Endothelial cell of umbilical vein (primary cell): ENCODE measurements around the gene USB1. TPM values are rescaled to one million over a fixed set of nuclear protein-coding genes. Genes with fewer than 3 reads are reported as not detected.

Experiments used
- BruUV-seq: library from RNA; stranded (reverse); fragments of 400-500 nt; replicated peaks from 2 replicates; lab custom pipeline; 2021; lab: Mats Ljungman, UMichigan
- CTCF ChIA-PET: fragments of 300-600, 350-600 bp; sonication (Branson Sonifier 250); formaldehyde crosslinking; loops from one replicate; lab custom pipeline; 2021; ENCODE audit warnings: antibody characterized with exemption, inconsistent platforms; lab: Charles Lee
- POLR2A ChIA-PET: fragments of 300-600, 350-600 bp; sonication (Branson Sonifier 250); formaldehyde crosslinking; loops from one replicate; lab custom pipeline; 2021; ENCODE audit warnings: antibody characterized with exemption, inconsistent platforms; lab: Charles Lee
- DNase-seq: peaks from one replicate; pipeline ENCODE4 v3.0.0-alpha.2; 2011; ENCODE audit warnings: low read depth, low spot score
- FAIRE-seq: peaks from 2 replicates; lab custom pipeline; 2011; peaks lifted over from hg19 to GRCh38; lab: Jason Lieb, UNC
- H2AFZ ChIP-seq: 2 replicates; pipeline ENCODE4 v1.6.0; 2012; ENCODE audit warnings: low read depth, low read length, control low read depth, inconsistent platforms
- H3K27ac ChIP-seq: 2 replicates; pipeline ENCODE4 v1.5.1; 2011; ENCODE audit warnings: low read depth, mild to moderate bottlenecking, control low read depth, low read length, moderate library complexity; ENCODE audit not compliant: insufficient read depth
- H3K27me3 ChIP-seq, 2 experiments: 2 replicates each; pipeline versions ENCODE4 v1.6.0 to v1.6.1; 2011; ENCODE audit warnings: low read length in 2 of 2, mixed read lengths in 1 of 2; ENCODE audit not compliant: control insufficient read depth in 2 of 2, insufficient read depth in 2 of 2
- H3K36me3 ChIP-seq, 2 experiments: 2 replicates in 1 of 2; 3 replicates in 1 of 2; pipeline ENCODE4 v1.5.1; 2011; ENCODE audit warnings: low read length in 2 of 2, mild to moderate bottlenecking in 1 of 2, moderate library complexity in 1 of 2; ENCODE audit not compliant: control insufficient read depth in 2 of 2, insufficient read depth in 2 of 2; ENCODE audit errors: extremely low read depth in 1 of 2
- H3K4me1 ChIP-seq: 3 replicates; pipeline ENCODE4 v1.5.1; 2011; ENCODE audit warnings: mild to moderate bottlenecking, low read length; ENCODE audit not compliant: control insufficient read depth, insufficient read depth; ENCODE audit errors: extremely low read depth
- H3K4me2 ChIP-seq: 2 replicates; pipeline ENCODE4 v1.6.1; 2011; ENCODE audit warnings: low read length, control low read depth, mixed read lengths; ENCODE audit not compliant: insufficient read depth
- H3K4me3 ChIP-seq, 3 experiments: fragments of 200-600 bp in 1 of 3; sonication (generic), shearing (Covaris generic) in 1 of 3; replicated peaks in 1 of 3; 2 replicates each; pipeline ENCODE4 v1.5.1; 2011 to 2016; ENCODE audit warnings: control low read depth in 3 of 3, low read length in 3 of 3, mild to moderate bottlenecking in 2 of 3, inconsistent platforms in 1 of 3, low read depth in 1 of 3, moderate library complexity in 1 of 3; ENCODE audit not compliant: insufficient read depth in 1 of 3
- H3K79me2 ChIP-seq: 2 replicates; pipeline ENCODE4 v1.6.0; 2012; ENCODE audit warnings: low read length, inconsistent platforms; ENCODE audit not compliant: control insufficient read depth, insufficient read depth
- H3K9ac ChIP-seq: replicated peaks from 2 replicates; pipeline ENCODE3; 2011; ENCODE audit warnings: low read length, control low read depth; ENCODE audit not compliant: insufficient read depth; ENCODE audit errors: extremely low read depth
- H3K9me1 ChIP-seq: replicated peaks from 3 replicates; pipeline ENCODE4 v1.6.0; 2011; ENCODE audit warnings: mild to moderate bottlenecking, low read length; ENCODE audit not compliant: control insufficient read depth, insufficient read depth; ENCODE audit errors: extremely low read depth
- H3K9me3 ChIP-seq: replicated peaks from 2 replicates; pipeline ENCODE4 v1.5.1; 2012; ENCODE audit warnings: low read length, inconsistent platforms; ENCODE audit not compliant: control insufficient read depth, insufficient read depth
- H4K20me1 ChIP-seq: replicated peaks from 2 replicates; pipeline ENCODE3; 2011; ENCODE audit warnings: mild to moderate bottlenecking, low read length; ENCODE audit not compliant: control insufficient read depth, insufficient read depth; ENCODE audit errors: extremely low read depth
- EZH2 ChIP-seq: IDR thresholded peaks from 2 replicates; pipeline ENCODE4 v1.6.1; 2012; ENCODE audit warnings: borderline replicate concordance, low read depth, mild to moderate bottlenecking, moderate library complexity, low read length, inconsistent platforms; ENCODE audit not compliant: severe bottlenecking
- FOS ChIP-seq: IDR thresholded peaks from 2 replicates; pipeline ENCODE4 v1.6.1; 2011; ENCODE audit warnings: mild to moderate bottlenecking, low read length, moderate library complexity, borderline replicate concordance; ENCODE audit not compliant: insufficient read depth
- GATA2 ChIP-seq: IDR thresholded peaks from 2 replicates; pipeline ENCODE4 v1.7.0; 2011; ENCODE audit warnings: low read depth, mild to moderate bottlenecking, moderate library complexity, mixed read lengths, low read length; ENCODE audit not compliant: insufficient read length, insufficient read depth
- JUN ChIP-seq: IDR thresholded peaks from 2 replicates; pipeline ENCODE4 v1.6.1; 2011; ENCODE audit warnings: borderline replicate concordance, low read depth; ENCODE audit not compliant: insufficient read length, insufficient read depth
- MYC ChIP-seq: IDR thresholded peaks from one replicate; pipeline ENCODE4 v1.6.1; 2011; ENCODE audit warnings: mild to moderate bottlenecking, low read depth, low read length
- POLR2A ChIP-seq: IDR thresholded peaks from 2 replicates; pipeline ENCODE4 v1.6.1; 2012; ENCODE audit warnings: low read depth, mild to moderate bottlenecking, control low read depth, low read length
- POLR2AphosphoS5 ChIP-seq: IDR thresholded peaks from 2 replicates; pipeline ENCODE4 v1.6.1; 2012; ENCODE audit warnings: low read depth, mild to moderate bottlenecking, control low read depth, low read length, moderate library complexity; ENCODE audit not compliant: insufficient read depth
- dilution Hi-C: fragments of 300-500 bp; cut with MboI; formaldehyde crosslinking; loops from one replicate; pipeline ENCODE4 v1.15.0; 2019; ENCODE audit warnings: low sequenced_read_pairs; ENCODE audit not compliant: extremely low pct_ligation_motif_present
- intact Hi-C: fragments of 100-400 bp; cut with micrococcal nuclease; formaldehyde crosslinking; loops from one replicate; pipeline ENCODE4 v1.10.0; 2022
- polyA plus RNA-seq, 4 experiments: library from polyadenylated mRNA; depleted of rRNA in 3 of 4; stranded (reverse) in 3 of 4; unstranded in 1 of 4; fragments of >200 nt; gene quantifications; 2 replicates each; pipeline versions ENCODE4 v1.2.1 to v1.2.3, GENCODE V29; 2011 to 2012; ENCODE audit warnings: missing spikeins in 1 of 4
- total RNA-seq: library from RNA; stranded (reverse); gene quantifications from 2 replicates; pipeline ENCODE4 v1.2.3, GENCODE V29; 2021
- TF ChIP-seq, protein P1 (sequence below), 2 donors: IDR thresholded peaks; 1 replicate in 1 of 2; 2 replicates in 1 of 2; pipeline ENCODE4 v1.5.1; 2011; ENCODE audit warnings: low read length in 2 of 2, mild to moderate bottlenecking in 2 of 2, moderate library complexity in 2 of 2, control low read depth in 1 of 2, inconsistent platforms in 1 of 2, low read depth in 1 of 2; ENCODE audit not compliant: insufficient read depth in 1 of 2; ENCODE audit errors: extremely low read depth in 1 of 2
- TF ChIP-seq, protein P2 (sequence below): IDR thresholded peaks from 2 replicates; pipeline ENCODE4 v1.6.1; 2011; ENCODE audit not compliant: insufficient read depth, insufficient read length

The USB1 gene
- total and polyA plus RNA-seq, 2 donors (not counting 3 experiments of a cell fraction or from before 2014, with no cell fraction given), result 64.6 to 83.8 TPM

DNA sequence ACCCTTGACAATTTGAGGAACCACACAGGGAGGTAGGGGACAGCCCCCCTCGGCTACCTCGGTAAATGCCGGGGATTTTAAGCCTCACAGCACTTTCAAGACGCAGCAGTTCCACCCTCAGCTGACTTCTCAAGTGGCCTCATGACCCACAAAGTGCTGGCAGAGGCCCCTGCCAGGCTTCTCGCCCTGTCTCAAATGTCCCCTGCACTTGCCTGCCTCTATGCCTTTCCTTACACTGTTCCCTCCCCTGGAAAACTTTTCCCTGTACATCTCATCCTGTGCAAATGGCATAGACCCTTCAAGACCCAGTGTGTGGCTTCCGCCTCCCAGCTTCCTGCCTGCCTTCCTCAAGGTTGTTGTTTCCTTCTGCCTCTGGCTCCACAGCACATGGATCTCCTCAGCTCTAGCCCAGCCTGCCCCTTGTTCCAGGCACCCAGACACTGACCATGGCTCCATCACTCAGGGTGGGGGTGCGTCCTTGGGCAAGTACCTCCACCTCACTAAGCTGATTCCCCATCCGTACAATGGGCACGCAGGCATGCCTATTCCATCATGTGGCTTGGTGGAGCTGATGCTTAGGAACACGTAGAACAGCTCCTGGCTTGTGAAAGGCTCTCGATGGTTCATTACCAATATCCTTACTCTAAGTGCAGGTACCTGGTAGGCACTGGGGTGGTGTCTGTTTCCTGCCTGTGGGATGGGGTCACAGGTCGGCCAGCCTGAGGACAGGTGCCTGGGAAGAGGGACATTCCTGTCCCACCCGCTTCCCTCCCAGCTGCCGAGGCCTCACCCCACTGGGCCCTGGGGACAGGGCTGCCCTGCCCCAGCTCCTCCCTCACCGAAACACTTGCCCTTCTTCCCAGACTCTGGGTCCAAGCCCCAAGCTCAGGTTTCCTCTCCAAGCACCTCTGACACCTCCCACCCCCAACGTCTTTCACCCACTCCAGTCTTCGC, 48.3 kb downstream of the USB1 start:
- intact Hi-C loops (no loop called here), dilution Hi-C loops (no loop called here)
- Histone ChIP-seq H3K27ac (no peak overlapping the region), H3K27me3 (no peaks in the 10 kb centered on the region), H4K20me1 (no peaks in the 10 kb centered on the region), H3K4me1 (no peaks in the 10 kb centered on the region), H3K79me2 (no peaks in the 10 kb centered on the region), H3K4me2 (no peak overlapping the region), H3K36me3 (no peaks in the 10 kb centered on the region), H3K4me3 (no peak overlapping the region), H3K9ac (no peak overlapping the region), H3K9me1 (no peaks in the 10 kb centered on the region), H3K9me3 (no peaks in the 10 kb centered on the region), H2AFZ (no peak overlapping the region)
- DNase-seq (no peak), FAIRE-seq (no peak)
- ChIA-PET CTCF (interaction anchor here (0.8 to 1.5 kb wide), 5 partner anchors 22 to 80 kb away, joined by 3 to 5 read pairs (median 3); partner anchors contain the start of gene CFAP20), POLR2A (no interaction called here)
- no TSS peak for BruUV-seq
- TF ChIP-seq, protein P1, sequence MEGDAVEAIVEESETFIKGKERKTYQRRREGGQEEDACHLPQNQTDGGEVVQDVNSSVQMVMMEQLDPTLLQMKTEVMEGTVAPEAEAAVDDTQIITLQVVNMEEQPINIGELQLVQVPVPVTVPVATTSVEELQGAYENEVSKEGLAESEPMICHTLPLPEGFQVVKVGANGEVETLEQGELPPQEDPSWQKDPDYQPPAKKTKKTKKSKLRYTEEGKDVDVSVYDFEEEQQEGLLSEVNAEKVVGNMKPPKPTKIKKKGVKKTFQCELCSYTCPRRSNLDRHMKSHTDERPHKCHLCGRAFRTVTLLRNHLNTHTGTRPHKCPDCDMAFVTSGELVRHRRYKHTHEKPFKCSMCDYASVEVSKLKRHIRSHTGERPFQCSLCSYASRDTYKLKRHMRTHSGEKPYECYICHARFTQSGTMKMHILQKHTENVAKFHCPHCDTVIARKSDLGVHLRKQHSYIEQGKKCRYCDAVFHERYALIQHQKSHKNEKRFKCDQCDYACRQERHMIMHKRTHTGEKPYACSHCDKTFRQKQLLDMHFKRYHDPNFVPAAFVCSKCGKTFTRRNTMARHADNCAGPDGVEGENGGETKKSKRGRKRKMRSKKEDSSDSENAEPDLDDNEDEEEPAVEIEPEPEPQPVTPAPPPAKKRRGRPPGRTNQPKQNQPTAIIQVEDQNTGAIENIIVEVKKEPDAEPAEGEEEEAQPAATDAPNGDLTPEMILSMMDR (IDR thresholded peaks at IDR 0.05; ENCODE audit: extremely low read depth in 1 of 2, insufficient read depth in 1 of 2, low read depth in 1 of 2, low read length in 2 of 2), result no peak
- TF ChIP-seq POLR2AphosphoS5, result no peak
- TF ChIP-seq GATA2, result no peak
- TF ChIP-seq FOS, result no peak
- no peak for TF ChIP-seq POLR2A
- no peak for TF ChIP-seq MYC
- TF ChIP-seq JUN, result no peak
- TF ChIP-seq EZH2, result no peak
- TF ChIP-seq, protein P2, sequence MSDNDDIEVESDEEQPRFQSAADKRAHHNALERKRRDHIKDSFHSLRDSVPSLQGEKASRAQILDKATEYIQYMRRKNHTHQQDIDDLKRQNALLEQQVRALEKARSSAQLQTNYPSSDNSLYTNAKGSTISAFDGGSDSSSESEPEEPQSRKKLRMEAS, result no peak
